Ovary (tissue), 3 donors: Measurements from ENCODE around the gene PRKAG1.

Experiments
- CTCF ChIP-seq, 3 donors: fragments of 450-650 bp in 2 of 3; fragments of 200-600 bp in 1 of 3; IDR thresholded peaks; one replicate each; pipeline versions ENCODE4 v1.5.1 to v1.8.0; 2016 to 2022; ENCODE audit warnings: antibody characterized with exemption in 3 of 3, mild to moderate bottlenecking in 1 of 3
- EP300 ChIP-seq: sonication (generic); formaldehyde crosslinking; IDR thresholded peaks from one replicate; pipeline ENCODE4 v1.6.1; 2017; ENCODE audit warnings: antibody characterized with exemption
- POLR2A ChIP-seq: fragments of 450-650 bp; IDR thresholded peaks from one replicate; pipeline ENCODE4 v1.6.1; 2017; ENCODE audit warnings: antibody characterized with exemption, mild to moderate bottlenecking, moderate library complexity
- donor health status: DM: no; HTN: no; CAD: no.

- TF ChIP-seq POLR2A (no peak), CTCF (IDR thresholded peaks at IDR 0.05) (no peak), EP300 (no peak)
Observed at GRCh38 chr12:49051777-49052438, 33.3 kb upstream of the PRKAG1 start.
